GM23338 (cell line): ENCODE results near the gene PCDHGA8. TPM values are rescaled to one million over a fixed set of nuclear protein-coding genes. Genes with fewer than 3 reads are reported as not detected.
A peak's percentile ranks its signal among the peaks of the same experiment; 100 is the strongest.

Source experiments
- ATAC-seq: fragments of 200-7000 bp; cut with Tn5 transposase; 3 replicates; pipeline ENCODE4 v1.9.1; 2020
- DNase-seq: peaks from one replicate; pipeline ENCODE4 v3.0.0-alpha.2; 2015; ENCODE audit warnings: low spot score
- H2AFZ ChIP-seq: fragments of 200-600 bp; sonication (generic); 2 replicates; pipeline ENCODE4 v1.8.0; 2016; ENCODE audit warnings: antibody characterized with exemption, mild to moderate bottlenecking, moderate library complexity
- H3F3A ChIP-seq: fragments of 200-600 bp; sonication (generic); replicated peaks from 2 replicates; pipeline ENCODE4 v1.8.0; 2017; ENCODE audit warnings: antibody characterized with exemption, mixed run types, low read depth
- H3K27ac ChIP-seq: fragments of 200-600 bp; sonication (generic); 2 replicates; pipeline ENCODE4 v1.6.1; 2016; ENCODE audit warnings: low read depth
- H3K27me3 ChIP-seq: fragments of 200-600 bp; sonication (generic); 2 replicates; pipeline ENCODE4 v1.8.0; 2016; ENCODE audit warnings: mild to moderate bottlenecking, mixed run types, moderate library complexity; ENCODE audit not compliant: insufficient read depth
- H3K36me3 ChIP-seq: fragments of 200-600 bp; sonication (generic); 2 replicates; pipeline ENCODE4 v1.8.0; 2016; ENCODE audit warnings: mild to moderate bottlenecking; ENCODE audit not compliant: insufficient read depth
- H3K4me1 ChIP-seq: fragments of 200-600 bp; sonication (generic); 2 replicates; pipeline ENCODE4 v1.8.0; 2016; ENCODE audit warnings: mild to moderate bottlenecking, moderate library complexity; ENCODE audit not compliant: insufficient read depth
- H3K4me2 ChIP-seq: fragments of 200-600 bp; sonication (generic); 2 replicates; pipeline ENCODE4 v1.7.1; 2017; ENCODE audit warnings: mixed run types
- H3K4me3 ChIP-seq: fragments of 200-600 bp; sonication (generic); 2 replicates; pipeline ENCODE4 v1.6.1; 2016; ENCODE audit warnings: mixed run types
- H3K79me2 ChIP-seq: fragments of 200-600 bp; sonication (generic); replicated peaks from 2 replicates; pipeline ENCODE4 v1.8.0; 2017; ENCODE audit warnings: mild to moderate bottlenecking; ENCODE audit not compliant: insufficient read depth
- H3K9me2 ChIP-seq: fragments of 200-600 bp; sonication (generic); 2 replicates; pipeline ENCODE4 v1.8.0; 2017; ENCODE audit not compliant: insufficient read depth
- H4K20me1 ChIP-seq: fragments of 200-600 bp; sonication (generic); replicated peaks from 2 replicates; pipeline ENCODE4 v1.8.0; 2017; ENCODE audit warnings: mild to moderate bottlenecking; ENCODE audit not compliant: insufficient read depth
- H3K27ac Mint-ChIP-seq: 2 replicates; pipeline ENCODE4 v1.8.0; 2020; ENCODE audit warnings: inconsistent platforms, mild to moderate bottlenecking, moderate library complexity, mixed read lengths
- H3K27me3 Mint-ChIP-seq: 3 replicates; pipeline ENCODE4 v1.8.0; 2022; ENCODE audit warnings: low read depth, mild to moderate bottlenecking, moderate library complexity, mixed read lengths, inconsistent platforms; ENCODE audit not compliant: insufficient read depth, poor library complexity
- H3K36me3 Mint-ChIP-seq: 3 replicates; pipeline ENCODE4 v1.8.0; 2021; ENCODE audit warnings: low read depth, mild to moderate bottlenecking, inconsistent platforms, moderate library complexity, mixed read lengths
- H3K4me1 Mint-ChIP-seq: 3 replicates; pipeline ENCODE4 v1.8.0; 2020; ENCODE audit warnings: mild to moderate bottlenecking, inconsistent platforms, mixed read lengths
- H3K4me3 Mint-ChIP-seq: 3 replicates; pipeline ENCODE4 v1.8.0; 2021; ENCODE audit warnings: moderate library complexity, mild to moderate bottlenecking, inconsistent platforms, mixed read lengths
- H3K9me3 Mint-ChIP-seq: 3 replicates; pipeline ENCODE4 v1.8.0; 2020; ENCODE audit warnings: moderate library complexity, mild to moderate bottlenecking, inconsistent platforms, mixed read lengths
- CREB1 ChIP-seq: fragments of 250-450 bp; sonication (Bioruptor Pico); IDR thresholded peaks from 2 replicates; pipeline ENCODE4 v1.5.0; 2020; ENCODE audit warnings: low read depth, mild to moderate bottlenecking, moderate library complexity
- CTCF ChIP-seq, 2 experiments: fragments of 200-600 bp in 1 of 2; sonication (generic) in 1 of 2; conservative IDR thresholded peaks; 2 replicates each; pipeline versions ENCODE4 v1.5.1 to v1.6.1; 2016 to 2017; ENCODE audit warnings: antibody characterized with exemption in 2 of 2, low read depth in 2 of 2, mild to moderate bottlenecking in 2 of 2, moderate library complexity in 1 of 2
- ETS1 ChIP-seq: IDR thresholded peaks from 2 replicates; pipeline ENCODE4 v1.6.1; 2016; ENCODE audit warnings: antibody characterized with exemption
- EZH2 ChIP-seq: fragments of 200-600 bp; sonication (generic); IDR thresholded peaks from one replicate; pipeline ENCODE4 v1.8.0; 2017; ENCODE audit warnings: antibody characterized with exemption, mild to moderate bottlenecking, low read depth; ENCODE audit not compliant: unreplicated experiment
- EZH2phosphoT487 ChIP-seq: fragments of 200-600 bp; sonication (generic); IDR thresholded peaks from one replicate; pipeline ENCODE4 v1.8.1; 2018; ENCODE audit warnings: antibody characterized with exemption; ENCODE audit not compliant: unreplicated experiment
- JUNB ChIP-seq: IDR thresholded peaks from one replicate; pipeline ENCODE4 v1.6.1; 2016; ENCODE audit warnings: antibody characterized with exemption; ENCODE audit not compliant: unreplicated experiment
- NANOG ChIP-seq: IDR thresholded peaks from 2 replicates; pipeline ENCODE4 v1.6.1; 2016; ENCODE audit warnings: antibody characterized with exemption, borderline replicate concordance
- REST ChIP-seq: IDR thresholded peaks from one replicate; pipeline ENCODE4 v1.6.1; 2018; ENCODE audit warnings: antibody characterized with exemption; ENCODE audit not compliant: unreplicated experiment
- ZNF331 ChIP-seq: fragments of 250-450 bp; sonication (Bioruptor Pico); IDR thresholded peaks from 2 replicates; pipeline ENCODE4 v1.5.0; 2020; ENCODE audit warnings: low read depth, mild to moderate bottlenecking, moderate library complexity
- polyA plus RNA-seq: library from polyadenylated mRNA; unstranded; fragments of >200 nt; fragmentation: Nextera tagmentation; extraction: Ambion mirVana; gene quantifications from 2 replicates; pipeline ENCODE4 v1.2.1, GENCODE V29; 2016
- total RNA-seq: library from RNA; depleted of rRNA; stranded (reverse); fragments of >200 nt; shearing (Covaris generic); gene quantifications from 2 replicates; pipeline ENCODE4 v1.2.3, GENCODE V29; 2014

The PCDHGA8 gene
- total and polyA plus RNA-seq, 2 experiments from 2014 or later = 1.1 to 5.3 TPM

- H3K4me2 ChIP-seq = no peak within 1 kb of the TSS
- no peak within 1 kb of the TSS for H3K4me3 ChIP-seq
- no peak within 1 kb of the TSS for H2AFZ ChIP-seq
- Mint-ChIP-seq H3K27ac (no peak within 1 kb of the TSS), H3K4me3 (no peak within 1 kb of the TSS), H3K9me3 (peaks cover 62% of the 10 kb centered on the region), H3K27me3 (peaks cover 5% of the 10 kb centered on the region), H3K4me1 (peaks cover 5% of the 10 kb centered on the region), H3K36me3 (peaks cover 61% of the 10 kb centered on the region)
- H3K4me1 ChIP-seq = no peaks in the 10 kb centered on the region
- H3F3A ChIP-seq = 0 out of 2 replicates have a peak, but pooled peaks cover 3% of the 10 kb centered on the region
- DNase-seq (peak; percentile 44), ATAC-seq (no peak)
- no peak within 1 kb of the TSS for H3K27ac ChIP-seq
- H4K20me1 ChIP-seq = no peaks in the 10 kb centered on the region
- H3K79me2 ChIP-seq = no peaks in the 10 kb centered on the region
- H3K27me3 ChIP-seq = no peaks in the 10 kb centered on the region
- no peak for TF ChIP-seq EZH2
- TF ChIP-seq CTCF (conservative IDR thresholded peaks at IDR 0.05; ENCODE audit: low read depth in 2 of 2) = peak; percentile 53 to 81
- no peak for TF ChIP-seq JUNB
- H3K36me3 ChIP-seq = no peaks in the 10 kb centered on the region
- no peaks in the 10 kb centered on the region for H3K9me2 ChIP-seq
Measured at GRCh38 chr5:141354900-141355469, 37.4 kb upstream of the PCDHGA8 start, which contains the start of gene PCDHGA4. Gene PCDHGA4, plus strand, starts transcription at chr5:141355021. Its CDS starts 87 bp downstream, at chr5:141355108.

GRCh38 chr5:141355641-141356040 is 36.8 kb upstream of the PCDHGA8 start:
- Histone ChIP-seq H3K9me2 (no peaks in the 10 kb centered on the region), H3K36me3 (no peaks in the 10 kb centered on the region), H3K27me3 (no peaks in the 10 kb centered on the region), H2AFZ (no peak overlapping the region), H3K4me1 (no peaks in the 10 kb centered on the region), H3F3A (0 out of 2 replicates have a peak, but pooled peaks cover 5% of the 10 kb centered on the region), H3K4me2 (no peak overlapping the region), H3K79me2 (no peaks in the 10 kb centered on the region), H3K4me3 (no peak overlapping the region), H3K27ac (no peak overlapping the region), H4K20me1 (no peaks in the 10 kb centered on the region)
- no peak for ATAC-seq
- H3K27ac Mint-ChIP-seq = no peak overlapping the region
- no peak for DNase-seq
- peaks cover 61% of the 10 kb centered on the region for H3K36me3 Mint-ChIP-seq
- H3K9me3 Mint-ChIP-seq = peaks cover 62% of the 10 kb centered on the region
- peaks cover 4% of the 10 kb centered on the region for H3K27me3 Mint-ChIP-seq
- H3K4me3 Mint-ChIP-seq = no peak overlapping the region
- H3K4me1 Mint-ChIP-seq = peaks cover 5% of the 10 kb centered on the region
- no peak for TF ChIP-seq CREB1
- TF ChIP-seq ETS1 = no peak
- no peak for TF ChIP-seq EZH2phosphoT487
- no peak for TF ChIP-seq REST
- no peak for TF ChIP-seq ZNF331 (CRISPR knock-in tag)
- TF ChIP-seq JUNB = no peak
- TF ChIP-seq NANOG = no peak
